Jurkat, Clone E6-1 (cell line): ENCODE measurements around the gene FAM153A.
"Not testable (repeated sequence)": the region's sequence is repeated elsewhere in the genome, so short reads cannot be mapped to it uniquely, and the experiment has no call there.

Experiments used
- DNase-seq: peaks from one replicate; pipeline ENCODE4 v3.0.0-alpha.2; 2011; ENCODE audit warnings: low read depth, low spot score
- H3K4me3 ChIP-seq: 2 replicates; pipeline ENCODE4 v1.5.1; 2011; ENCODE audit warnings: mild to moderate bottlenecking, low read length, control low read depth, moderate library complexity

The FAM153A gene

GRCh38 chr5:177763737-177764508, 18.8 kb downstream of the FAM153A start:
- H3K4me3 ChIP-seq, DNase-seq: not testable (repeated sequence)

GRCh38 chr5:177760954-177761353, 21.7 kb downstream of the FAM153A start:
- not testable (repeated sequence) for H3K4me3 ChIP-seq, DNase-seq

GRCh38 chr5:177747354-177747753, 35.3 kb downstream of the FAM153A start:
- not testable (repeated sequence) for DNase-seq, H3K4me3 ChIP-seq

- DNase-seq, H3K4me3 ChIP-seq: not testable (repeated sequence)
These were observed 57.8 kb downstream of the FAM153A start for GRCh38 chr5:177724858-177725257.

- H3K4me3 ChIP-seq, DNase-seq: not testable (repeated sequence)
These were observed 58.7 kb downstream of the FAM153A start for GRCh38 chr5:177723831-177724485.

- DNase-seq, H3K4me3 ChIP-seq: not testable (repeated sequence)
These were observed 59.9 kb downstream of the FAM153A start for GRCh38 chr5:177722829-177723228.

GRCh38 chr5:177719989-177720388, 62.7 kb downstream of the FAM153A start:
- H3K4me3 ChIP-seq, DNase-seq: not testable (repeated sequence)

- H3K4me3 ChIP-seq, DNase-seq: not testable (repeated sequence)
These were observed 67.3 kb downstream of the FAM153A start for GRCh38 chr5:177715423-177715822.

- H3K4me3 ChIP-seq, DNase-seq: not testable (repeated sequence)
These were observed 86.6 kb downstream of the FAM153A start for GRCh38 chr5:177696100-177696499.

- not testable (repeated sequence) for H3K4me3 ChIP-seq, DNase-seq
These were observed 87.3 kb downstream of the FAM153A start for GRCh38 chr5:177695356-177695930.

- H3K4me3 ChIP-seq, DNase-seq: not testable (repeated sequence)
These were observed 88.2 kb downstream of the FAM153A start for GRCh38 chr5:177694518-177694835.

GRCh38 chr5:177693671-177694517, 88.8 kb downstream of the FAM153A start:
- not testable (repeated sequence) for DNase-seq

GRCh38 chr5:177692969-177693368, 89.7 kb downstream of the FAM153A start:
- DNase-seq, H3K4me3 ChIP-seq: not testable (repeated sequence)

More at GRCh38 chr5:177693671-177694517, 88.8 kb downstream of the FAM153A start:
- not testable (repeated sequence) for H3K4me3 ChIP-seq

GRCh38 chr5:177692507-177692906, 90.2 kb downstream of the FAM153A start:
- not testable (repeated sequence) for H3K4me3 ChIP-seq, DNase-seq

GRCh38 chr5:177689011-177689610, 93.6 kb downstream of the FAM153A start:
- DNase-seq, H3K4me3 ChIP-seq: not testable (repeated sequence)

- not testable (repeated sequence) for DNase-seq, H3K4me3 ChIP-seq
These were observed 94.6 kb downstream of the FAM153A start for GRCh38 chr5:177688091-177688490.

GRCh38 chr5:177681920-177682319, 100.8 kb downstream of the FAM153A start:
- not testable (repeated sequence) for H3K4me3 ChIP-seq, DNase-seq
